NCI-H2107 treated with DMSO at 0.1 percent for 48 hours (cell line): ENCODE measurements around the gene VRK3.
"Not testable (repeated sequence)": the region's sequence is repeated elsewhere in the genome, so short reads cannot be mapped to it uniquely, and the experiment has no call there.

ENCODE experiments used
- DNase-seq: peaks from one replicate; lab custom pipeline; 2025; ENCODE audit not compliant: unreplicated experiment; lab: John Stamatoyannopoulos, UW

The VRK3 gene, protein sequence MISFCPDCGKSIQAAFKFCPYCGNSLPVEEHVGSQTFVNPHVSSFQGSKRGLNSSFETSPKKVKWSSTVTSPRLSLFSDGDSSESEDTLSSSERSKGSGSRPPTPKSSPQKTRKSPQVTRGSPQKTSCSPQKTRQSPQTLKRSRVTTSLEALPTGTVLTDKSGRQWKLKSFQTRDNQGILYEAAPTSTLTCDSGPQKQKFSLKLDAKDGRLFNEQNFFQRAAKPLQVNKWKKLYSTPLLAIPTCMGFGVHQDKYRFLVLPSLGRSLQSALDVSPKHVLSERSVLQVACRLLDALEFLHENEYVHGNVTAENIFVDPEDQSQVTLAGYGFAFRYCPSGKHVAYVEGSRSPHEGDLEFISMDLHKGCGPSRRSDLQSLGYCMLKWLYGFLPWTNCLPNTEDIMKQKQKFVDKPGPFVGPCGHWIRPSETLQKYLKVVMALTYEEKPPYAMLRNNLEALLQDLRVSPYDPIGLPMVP

DNA sequence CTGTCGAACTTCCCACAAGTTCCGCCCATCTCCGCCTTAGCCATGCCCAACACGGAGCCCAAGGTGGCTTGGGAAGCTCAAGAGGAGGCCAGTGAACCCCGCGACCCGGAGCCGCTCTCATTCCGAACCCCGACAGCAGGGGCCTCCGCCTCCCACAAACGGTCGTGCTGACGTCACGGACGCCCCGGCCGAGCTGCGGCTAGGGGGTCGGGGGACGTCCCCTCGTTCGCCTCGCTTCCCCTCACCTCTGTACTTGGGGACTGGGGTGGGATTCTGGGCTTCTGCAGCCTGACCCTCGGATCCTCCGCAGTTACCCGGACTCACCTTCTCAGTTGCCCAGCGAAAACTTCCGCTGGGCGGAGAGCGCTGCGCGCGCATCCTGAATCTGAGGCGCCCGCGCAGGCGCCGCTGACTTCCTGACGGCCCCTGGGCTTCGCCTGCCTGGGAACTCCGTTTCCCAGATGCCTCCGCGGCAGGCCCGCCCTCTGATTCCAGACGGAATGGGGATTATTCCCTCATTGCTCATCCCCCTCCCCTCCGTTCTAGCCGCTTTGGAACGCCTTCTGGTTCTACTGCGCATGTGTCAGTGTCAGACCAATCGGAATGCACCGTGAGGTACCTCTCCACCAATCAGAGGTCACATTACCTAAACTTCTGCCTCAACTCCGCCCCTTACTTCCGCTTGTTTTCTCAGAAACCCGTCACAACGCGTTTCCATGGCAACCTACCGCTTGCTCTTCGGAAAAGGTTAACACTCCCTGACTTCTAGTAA lies at the start of gene VRK3:
TSS of gene VRK3 (minus strand) at position 351 of the 772 bp plus-strand sequence. CDS start 9,210 bp downstream, outside the sequence.
- DNase-seq = peak; percentile 100

DNA sequence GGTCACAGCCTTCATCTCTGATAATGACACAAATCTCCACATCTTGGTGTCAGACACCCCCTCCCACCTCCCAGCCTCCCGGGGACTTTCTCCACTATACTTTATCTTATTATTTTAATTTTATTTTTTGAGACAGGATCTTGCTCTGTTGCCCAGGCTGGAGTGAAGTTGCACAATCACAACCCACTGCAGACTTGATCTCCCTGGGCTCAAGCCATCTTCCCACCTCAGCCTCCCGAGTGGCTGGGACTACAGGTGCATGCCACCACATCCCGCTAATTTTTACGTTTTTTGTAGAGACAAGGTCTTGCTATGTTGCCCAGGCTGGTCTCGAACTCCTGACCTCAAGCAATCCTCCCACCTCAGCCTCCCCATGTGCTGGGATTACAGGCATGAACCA lies 43.2 kb upstream of the VRK3 start:
- not testable (repeated sequence) for DNase-seq

DNA sequence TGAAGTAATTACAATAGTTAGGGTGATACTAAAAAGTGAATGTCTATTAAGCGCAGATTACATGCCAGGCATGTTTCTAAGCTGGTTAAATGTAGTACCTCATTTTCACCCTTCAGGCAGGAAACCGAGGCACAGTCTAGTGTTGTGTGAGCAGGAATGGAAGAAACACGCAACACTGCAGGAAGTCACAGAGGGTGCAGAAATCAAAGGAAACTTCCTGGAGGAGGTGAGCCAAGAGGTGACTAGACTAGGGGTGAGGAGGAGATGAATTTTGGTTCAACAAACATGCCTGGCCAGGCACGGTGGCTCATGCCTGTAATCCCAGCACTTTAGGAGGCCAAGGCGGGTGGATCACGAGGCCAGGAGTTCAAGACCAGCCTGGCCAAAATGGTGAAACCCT lies 42.4 kb upstream of the VRK3 start:
- no peak for DNase-seq

DNA sequence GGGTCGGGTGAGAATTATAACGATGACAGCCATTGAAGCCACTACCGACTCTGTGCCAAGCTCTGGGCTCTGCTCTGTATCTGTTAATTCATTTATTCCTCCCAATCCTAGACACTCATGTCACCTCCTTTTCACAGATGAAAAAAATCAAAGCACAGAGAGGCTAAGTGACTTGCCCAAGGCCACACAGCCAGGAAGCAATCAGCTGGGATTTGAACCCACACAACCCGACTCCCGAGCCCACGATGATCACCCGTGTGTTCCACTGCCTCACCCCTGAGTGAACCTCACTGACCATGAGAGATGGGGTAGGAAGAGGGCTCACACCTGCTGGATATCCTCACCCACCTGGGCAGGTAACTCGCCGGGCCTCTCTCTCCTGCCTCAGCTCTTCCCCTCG lies 40.8 kb upstream of the VRK3 start:
- no peak for DNase-seq

DNA sequence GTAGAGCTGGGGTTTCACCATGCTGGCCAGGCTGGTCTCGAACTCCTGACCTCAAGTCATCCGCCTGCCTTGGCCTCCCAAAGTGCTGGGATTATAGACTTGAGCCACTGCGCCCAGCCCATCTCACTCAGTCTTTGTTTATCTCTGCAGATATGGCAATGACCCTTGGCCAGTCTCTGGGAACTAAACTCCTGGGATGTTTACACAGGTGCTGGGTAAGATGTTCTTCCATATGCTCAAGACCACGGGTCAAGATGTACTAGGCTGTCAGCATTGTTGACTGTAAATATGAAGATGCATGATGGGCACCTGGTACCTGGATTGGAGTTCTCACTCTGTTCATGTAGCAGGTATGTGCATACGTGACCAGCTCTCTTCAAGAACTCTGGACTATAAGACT lies 36.5 kb upstream of the VRK3 start:
- DNase-seq = no peak

DNA sequence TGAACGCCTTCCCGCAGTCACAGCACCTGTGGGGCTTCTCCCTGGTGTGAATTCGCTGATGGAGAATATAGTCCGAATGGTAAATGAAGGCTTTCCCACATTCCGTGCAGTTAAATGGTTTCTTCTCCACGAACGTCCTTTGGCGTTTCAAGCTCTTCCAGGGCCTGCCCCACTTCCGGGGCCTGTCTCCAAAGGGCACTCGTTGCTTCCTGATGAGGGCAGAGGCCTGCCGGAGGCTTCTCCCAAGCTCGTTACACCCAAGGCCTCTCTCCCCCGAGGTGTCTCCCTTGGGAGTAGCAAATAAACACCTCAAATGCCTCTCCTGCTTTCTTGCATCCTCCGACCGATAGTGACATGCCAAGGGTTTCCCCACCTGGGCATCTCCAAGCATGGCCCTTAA lies 34.9 kb upstream of the VRK3 start:
- no peak for DNase-seq

DNA sequence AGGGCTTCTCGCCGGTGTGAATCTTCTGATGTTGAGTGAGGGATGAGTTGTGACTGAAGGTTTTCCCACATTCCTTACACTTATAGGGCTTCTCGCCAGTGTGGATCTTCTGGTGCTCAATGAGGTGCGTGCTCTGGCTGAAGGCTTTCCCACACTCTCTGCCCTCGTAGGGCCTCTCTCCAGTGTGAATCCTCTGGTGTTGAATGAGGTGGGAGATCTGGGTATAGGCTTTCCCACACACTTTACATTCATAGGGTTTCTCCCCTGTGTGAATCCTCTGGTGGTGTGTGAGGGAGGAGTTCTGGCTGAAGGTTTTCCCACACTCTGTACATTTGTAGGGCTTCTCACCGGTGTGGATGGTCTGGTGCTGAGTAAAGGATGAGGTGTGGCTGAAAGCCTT lies 33.9 kb upstream of the VRK3 start:
- DNase-seq = no peak

DNA sequence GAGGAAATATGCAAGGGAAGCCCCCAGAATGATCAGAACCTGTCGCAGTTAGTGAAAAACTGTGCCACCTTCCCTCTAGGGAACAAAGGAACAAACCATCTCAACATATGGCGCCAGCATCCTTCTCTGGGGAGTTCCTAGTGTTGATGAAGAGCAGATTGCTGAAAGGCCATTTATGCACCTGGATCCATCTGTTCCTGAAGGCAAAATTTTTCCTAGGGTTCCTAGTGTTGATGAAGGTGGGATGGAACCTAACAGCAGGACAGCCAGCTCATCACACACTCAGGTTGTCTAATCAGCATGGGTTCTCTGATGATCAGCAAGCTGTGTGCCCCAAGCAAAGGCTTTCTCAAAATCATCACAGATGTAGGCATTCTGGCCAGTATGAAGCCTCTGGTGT lies 33.3 kb upstream of the VRK3 start:
- DNase-seq = no peak

DNA sequence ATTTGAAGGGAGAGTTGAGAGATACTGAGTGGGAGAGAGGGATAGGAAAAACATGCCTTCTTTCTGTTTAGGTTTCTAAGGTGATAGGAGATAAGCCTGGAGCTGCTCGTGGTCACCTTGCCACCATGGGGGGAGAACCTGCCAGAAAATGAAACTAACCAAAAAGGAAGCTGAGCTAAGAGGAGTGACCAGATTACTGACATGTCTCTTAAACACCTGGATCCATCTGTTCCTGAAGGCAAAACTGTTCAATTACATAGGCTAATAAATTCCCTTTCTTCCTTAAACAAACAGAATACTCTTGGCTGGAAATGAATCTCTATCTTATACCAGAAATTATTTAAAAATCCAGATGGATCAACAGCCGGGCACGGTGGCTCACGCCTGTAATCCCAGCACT lies 27.9 kb upstream of the VRK3 start:
- DNase-seq = no peak

DNA sequence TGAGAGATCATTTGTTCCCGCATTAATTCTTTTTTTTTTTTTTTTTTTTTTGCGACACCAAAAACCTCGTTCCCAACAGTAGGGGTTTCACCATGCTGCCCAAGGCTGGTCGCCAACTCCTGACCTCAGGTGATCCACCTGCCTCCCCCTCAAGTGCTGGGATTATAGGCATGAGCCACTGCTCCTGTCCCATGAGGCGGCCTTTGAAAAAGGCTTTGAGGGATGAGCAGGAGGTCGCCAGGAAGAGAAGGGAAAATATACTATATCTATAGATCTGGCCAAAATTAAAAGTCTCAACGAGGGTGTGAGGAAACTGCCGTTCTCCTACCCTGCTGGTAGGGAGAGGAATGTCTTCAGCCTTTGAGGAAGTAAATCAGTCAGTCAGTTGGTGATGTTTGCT lies 26.8 kb upstream of the VRK3 start:
- DNase-seq = no peak

DNA sequence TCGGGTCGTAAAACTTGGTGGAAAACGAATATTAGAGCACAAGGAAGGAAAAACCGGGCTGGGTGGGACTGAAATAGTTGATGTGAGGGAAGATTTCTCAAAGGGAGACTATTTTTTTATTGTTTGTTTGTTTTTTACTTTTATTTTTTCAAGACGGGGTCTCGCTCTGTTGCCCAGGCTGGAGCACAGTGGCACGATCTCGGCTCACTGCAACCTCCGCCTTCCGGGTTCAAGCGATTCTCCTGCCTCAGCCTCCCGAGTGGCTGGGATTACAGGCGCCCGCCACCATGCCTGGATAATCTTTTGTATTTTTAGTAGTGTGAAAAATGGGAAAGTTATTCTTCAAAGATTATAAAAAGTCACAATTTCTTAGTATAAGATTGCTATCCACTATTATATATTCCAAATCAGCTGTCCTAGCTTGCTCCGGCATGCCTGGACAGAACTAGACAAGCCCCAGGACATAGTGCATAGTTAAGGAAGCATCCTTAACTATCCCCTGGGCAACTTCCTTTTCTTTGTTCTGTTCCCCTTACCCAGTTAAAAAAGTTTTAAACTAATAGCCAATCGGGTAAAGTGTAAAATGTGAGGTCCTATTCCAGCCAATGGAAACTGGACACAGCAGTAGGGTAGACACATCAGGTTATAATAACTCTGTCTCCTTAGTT lies 26.2 kb upstream of the VRK3 start:
- DNase-seq = not testable (repeated sequence)

DNA sequence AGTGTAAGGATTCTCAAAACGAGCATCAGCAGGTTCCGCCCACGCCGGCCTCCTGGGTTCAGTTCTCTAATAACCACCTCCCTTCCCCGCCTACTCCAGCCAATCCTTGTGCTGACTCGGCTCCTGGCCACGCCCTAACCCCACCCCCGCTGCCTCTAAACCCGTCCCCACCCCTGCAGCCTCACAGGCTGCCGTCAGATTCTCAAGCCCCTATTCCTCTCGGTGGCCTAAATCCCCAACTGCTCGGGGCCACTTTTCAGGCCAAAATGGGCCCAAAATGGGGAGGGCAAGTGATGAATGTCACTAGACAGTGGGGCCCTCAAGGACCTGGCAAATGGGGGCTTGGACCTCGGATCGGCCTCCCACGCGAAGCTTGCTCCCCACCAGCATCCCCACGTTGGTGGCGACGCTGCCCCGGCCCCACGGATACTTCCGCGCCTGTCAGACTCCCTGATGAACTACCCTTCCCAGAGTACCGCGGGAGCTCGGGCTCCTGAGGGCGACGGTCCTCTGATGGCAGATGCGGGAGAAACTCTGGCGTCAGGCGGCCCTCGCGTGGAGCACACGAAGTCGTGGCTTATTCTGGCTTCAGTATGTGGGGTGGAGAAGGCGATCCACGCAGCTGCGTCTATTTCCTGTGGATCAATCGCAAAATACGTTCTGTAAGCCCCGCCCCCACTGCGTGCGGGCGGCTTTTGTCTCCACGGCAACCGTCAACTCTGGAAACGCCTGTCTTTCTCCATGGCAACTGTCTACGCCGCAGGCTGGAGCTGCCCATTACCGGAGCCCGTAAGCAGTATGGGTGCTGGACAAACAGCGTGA lies 25.4 kb upstream of the VRK3 start:
- peak; percentile 20 for DNase-seq

DNA sequence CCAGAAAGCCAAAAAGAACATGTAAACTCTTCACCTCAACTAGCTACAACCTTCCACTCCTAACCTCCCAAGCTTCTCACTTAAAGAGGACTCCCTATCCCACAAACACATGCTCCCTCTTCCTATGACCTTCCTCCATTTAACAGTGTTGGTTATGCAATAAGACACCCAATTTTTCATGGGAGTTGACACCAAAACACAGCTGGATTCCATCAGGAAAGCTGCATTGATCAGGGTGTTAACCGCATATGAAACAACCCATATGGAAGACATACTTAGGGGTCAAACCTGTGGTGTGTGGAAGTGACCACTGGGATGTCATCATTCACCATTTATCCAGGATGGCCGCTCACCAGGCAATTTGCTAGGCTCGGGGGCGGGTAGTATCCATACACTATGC lies 22.5 kb upstream of the VRK3 start:
- no peak for DNase-seq

DNA sequence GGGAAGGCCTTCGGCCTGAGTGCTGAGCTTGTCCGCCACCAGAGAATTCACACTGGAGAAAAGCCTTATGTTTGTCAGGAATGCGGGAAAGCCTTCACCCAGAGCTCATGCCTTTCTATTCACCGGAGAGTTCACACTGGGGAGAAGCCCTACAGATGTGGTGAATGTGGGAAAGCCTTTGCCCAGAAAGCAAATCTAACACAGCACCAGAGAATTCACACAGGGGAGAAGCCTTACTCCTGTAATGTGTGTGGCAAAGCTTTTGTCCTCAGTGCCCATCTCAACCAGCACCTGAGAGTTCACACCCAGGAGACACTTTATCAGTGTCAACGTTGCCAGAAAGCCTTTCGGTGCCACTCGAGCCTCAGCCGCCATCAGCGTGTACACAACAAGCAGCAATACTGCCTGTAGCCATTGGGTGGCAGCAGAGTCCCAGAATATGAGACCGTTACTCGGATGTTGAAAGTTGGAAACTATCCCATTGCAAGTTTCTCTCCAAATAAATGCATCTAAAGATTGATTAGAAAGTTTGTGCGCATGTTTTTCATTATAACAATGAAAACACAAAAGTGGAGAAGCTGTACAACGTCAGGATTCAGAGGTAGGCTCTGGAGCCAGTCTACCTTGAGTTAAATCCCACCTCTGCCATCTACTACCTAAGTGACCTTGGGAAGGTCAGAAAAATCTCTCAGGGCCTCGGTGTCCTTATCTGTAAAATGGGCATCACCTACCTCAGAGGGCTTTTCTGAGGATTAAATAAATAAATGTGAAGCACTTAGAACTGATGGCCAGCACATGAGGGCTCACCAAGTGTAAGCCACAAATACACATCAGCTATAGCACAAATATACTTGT lies 21.7 kb upstream of the VRK3 start:
- no peak for DNase-seq

DNA sequence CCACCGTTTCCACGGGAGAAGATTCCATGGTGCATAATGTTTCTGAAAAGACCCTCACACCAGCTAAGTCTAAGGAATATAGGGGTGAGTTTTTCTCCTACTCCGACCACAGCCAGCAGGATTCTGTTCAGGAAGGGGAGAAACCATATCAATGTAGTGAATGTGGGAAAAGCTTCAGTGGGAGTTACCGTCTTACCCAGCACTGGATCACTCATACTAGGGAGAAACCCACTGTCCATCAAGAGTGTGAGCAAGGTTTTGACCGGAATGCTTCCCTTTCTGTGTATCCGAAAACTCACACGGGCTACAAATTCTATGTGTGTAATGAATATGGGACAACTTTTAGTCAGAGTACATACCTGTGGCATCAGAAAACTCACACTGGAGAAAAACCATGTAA lies 19.8 kb upstream of the VRK3 start:
- DNase-seq = no peak

DNA sequence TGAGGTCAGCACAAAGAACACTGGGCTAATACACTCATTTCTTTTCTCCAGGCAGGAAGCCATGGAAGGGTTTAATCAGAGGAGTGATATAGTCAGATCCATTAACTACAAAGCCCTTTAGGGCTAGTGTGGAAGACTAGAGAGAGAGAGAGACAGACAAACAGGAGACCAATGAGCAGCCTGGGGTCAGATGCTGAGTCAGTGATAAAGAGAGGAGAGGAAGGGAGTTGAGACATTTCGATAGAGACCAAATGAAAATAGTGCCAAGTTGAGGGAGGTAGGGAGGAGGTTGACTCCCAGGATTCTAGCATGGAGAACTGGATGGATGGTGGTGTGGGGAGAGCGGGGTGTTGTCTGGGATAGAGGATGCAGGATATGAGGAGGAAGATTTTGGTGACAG lies 18.8 kb upstream of the VRK3 start:
- no peak for DNase-seq

DNA sequence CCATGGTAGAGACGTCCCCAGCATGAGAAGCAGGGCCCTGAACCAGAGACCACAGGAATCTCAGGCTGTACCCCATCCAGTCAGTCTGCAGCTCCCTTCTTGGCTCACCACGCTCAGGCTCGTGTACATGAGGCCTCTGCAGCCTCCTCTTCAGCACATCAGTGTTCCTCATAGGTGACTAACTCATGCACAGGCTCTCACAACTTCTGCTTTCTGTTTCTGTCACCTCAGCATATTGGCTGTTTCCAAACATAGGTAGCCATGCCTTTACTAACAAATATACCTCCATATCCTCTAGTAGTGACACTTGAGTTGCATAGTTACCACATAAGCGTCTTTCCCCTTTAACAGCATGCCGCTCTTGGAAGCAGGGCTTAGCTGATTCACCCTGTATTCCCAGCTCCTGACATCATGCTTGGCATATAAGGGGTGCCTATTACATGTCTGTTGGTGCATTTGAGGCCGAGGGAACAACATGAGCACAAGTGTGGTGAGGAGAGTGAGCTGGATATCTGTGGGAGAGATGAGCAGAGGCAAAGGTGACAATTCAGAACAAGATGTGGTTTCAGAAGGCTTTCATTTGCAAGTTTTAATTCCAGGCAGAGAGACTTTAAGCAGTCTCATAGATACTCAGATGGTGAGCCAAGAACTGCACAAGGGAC lies 17.3 kb upstream of the VRK3 start:
- no peak for DNase-seq

DNA sequence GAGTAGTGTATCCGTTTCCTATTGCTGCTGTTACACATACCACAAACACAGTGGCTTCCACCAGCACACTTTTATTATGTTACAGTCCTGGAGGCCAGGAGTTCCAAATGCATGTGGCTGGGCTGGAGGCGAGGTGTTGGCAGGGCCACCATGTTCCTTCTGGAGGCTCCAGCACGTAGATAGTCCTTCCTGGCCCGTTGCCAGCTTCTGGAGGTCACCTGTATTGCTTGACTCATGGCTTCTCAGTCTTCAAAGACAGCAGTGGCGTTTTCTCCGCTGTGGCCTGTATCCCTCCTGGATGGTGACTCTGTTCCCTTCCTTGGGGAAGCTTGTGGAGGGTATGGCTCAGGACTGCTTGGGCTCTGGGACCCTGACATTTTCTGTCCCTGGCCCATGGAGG lies 15.8 kb upstream of the VRK3 start:
- no peak for DNase-seq

DNA sequence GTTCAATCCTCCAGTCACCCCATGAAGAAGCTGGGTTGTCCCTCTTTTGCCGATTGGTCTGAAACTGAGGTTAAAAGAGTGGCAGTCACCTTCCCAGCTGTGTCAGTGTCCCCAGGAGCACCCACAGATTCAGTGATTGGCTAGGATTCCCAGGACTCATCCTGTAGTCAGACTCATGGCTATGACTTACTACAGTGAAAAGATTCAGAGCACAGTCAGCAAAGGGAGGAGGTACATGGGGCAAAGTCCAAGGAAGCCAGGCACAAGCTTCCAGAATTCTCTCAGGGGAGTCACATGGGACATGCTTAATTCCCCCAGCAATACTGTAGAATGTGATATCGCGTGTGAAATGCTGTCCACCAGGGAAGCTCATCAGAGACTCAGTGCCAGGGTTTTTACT lies 14.8 kb upstream of the VRK3 start:
- no peak for DNase-seq
